ENCODE results near the gene MFSD8. TPM values are rescaled to one million over a fixed set of nuclear protein-coding genes. Genes with fewer than 3 reads are reported as not detected.
A peak's percentile ranks its signal among the peaks of the same experiment; 100 is the strongest.

Gene MFSD8
- total and polyA plus RNA-seq, 2 donors (not counting 1 experiment from before 2014, with no cell fraction given): 18.8 to 28.6 TPM

DNA sequence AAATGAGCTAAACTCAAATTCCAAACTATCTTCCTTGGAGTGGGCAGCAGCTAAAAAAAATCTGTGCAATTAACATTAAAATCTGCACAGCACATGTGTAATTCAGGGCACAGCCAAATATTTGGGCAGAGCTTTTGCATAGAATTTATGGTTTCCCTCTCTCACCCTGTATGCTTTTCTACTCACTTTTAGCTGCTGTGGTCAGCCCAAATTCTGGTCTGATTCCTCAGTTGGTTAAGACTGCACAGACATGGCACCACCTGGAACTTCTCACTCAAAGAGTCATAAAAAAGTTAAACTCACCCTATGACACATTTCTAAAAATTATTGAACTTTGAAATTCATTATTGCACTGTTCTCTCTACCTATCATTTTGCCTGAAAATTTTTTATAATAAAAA lies 89.2 kb downstream of the MFSD8 start:
- TF ChIP-seq, protein P1, sequence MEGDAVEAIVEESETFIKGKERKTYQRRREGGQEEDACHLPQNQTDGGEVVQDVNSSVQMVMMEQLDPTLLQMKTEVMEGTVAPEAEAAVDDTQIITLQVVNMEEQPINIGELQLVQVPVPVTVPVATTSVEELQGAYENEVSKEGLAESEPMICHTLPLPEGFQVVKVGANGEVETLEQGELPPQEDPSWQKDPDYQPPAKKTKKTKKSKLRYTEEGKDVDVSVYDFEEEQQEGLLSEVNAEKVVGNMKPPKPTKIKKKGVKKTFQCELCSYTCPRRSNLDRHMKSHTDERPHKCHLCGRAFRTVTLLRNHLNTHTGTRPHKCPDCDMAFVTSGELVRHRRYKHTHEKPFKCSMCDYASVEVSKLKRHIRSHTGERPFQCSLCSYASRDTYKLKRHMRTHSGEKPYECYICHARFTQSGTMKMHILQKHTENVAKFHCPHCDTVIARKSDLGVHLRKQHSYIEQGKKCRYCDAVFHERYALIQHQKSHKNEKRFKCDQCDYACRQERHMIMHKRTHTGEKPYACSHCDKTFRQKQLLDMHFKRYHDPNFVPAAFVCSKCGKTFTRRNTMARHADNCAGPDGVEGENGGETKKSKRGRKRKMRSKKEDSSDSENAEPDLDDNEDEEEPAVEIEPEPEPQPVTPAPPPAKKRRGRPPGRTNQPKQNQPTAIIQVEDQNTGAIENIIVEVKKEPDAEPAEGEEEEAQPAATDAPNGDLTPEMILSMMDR (conservative IDR thresholded peaks at IDR 0.05 in 1 of 2, IDR thresholded peaks at IDR 0.05 in 1 of 2; ENCODE audit: low read depth in 1 of 2, low read length in 2 of 2): no peak
- TF ChIP-seq EZH2 (IDR thresholded peaks at IDR 0.05; ENCODE audit: low read length, missing control alignments): no peak

DNA sequence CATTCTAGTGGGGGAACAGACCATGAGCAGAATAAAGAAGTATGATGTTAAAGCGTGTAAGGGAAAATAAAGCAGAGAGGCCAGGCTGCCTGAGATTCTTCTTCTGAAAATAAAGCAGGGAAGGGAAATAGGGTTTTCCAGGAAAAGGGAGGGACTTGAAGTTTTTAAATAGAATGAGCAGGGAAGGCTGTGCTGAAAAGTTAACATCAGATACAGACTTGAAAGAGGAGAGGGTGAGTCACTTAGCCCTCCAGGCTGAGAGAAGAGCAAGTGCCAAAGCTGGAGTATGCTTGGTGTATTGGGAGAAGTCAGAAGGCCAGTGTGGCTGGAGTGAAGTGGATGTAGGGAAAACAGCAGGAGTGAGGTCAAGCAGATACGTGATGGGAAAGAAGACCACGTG lies 94.3 kb downstream of the MFSD8 start:
- H3K4me2 ChIP-seq (ENCODE audit: extremely low read depth, insufficient read depth, low read length): peak overlapping the region; percentile 1
- H3K36me3 ChIP-seq (ENCODE audit: control insufficient read depth, insufficient read depth, low read length): no peaks in the 10 kb centered on the region
- H2AFZ ChIP-seq (ENCODE audit: low read length): peak overlapping the region; percentile 10
- TF ChIP-seq, protein P1 (conservative IDR thresholded peaks at IDR 0.05 in 1 of 2, IDR thresholded peaks at IDR 0.05 in 1 of 2; ENCODE audit: low read depth in 1 of 2, low read length in 2 of 2): no peak
- no peak for TF ChIP-seq EZH2 (IDR thresholded peaks at IDR 0.05; ENCODE audit: low read length, missing control alignments)
- no peaks in the 10 kb centered on the region for H4K20me1 ChIP-seq (ENCODE audit: control insufficient read depth, extremely low read depth, insufficient read depth, low read length)
- H3K9ac ChIP-seq (ENCODE audit: insufficient read depth, low read length): no peak overlapping the region
- H3K4me1 ChIP-seq (ENCODE audit: control insufficient read depth, extremely low read depth, insufficient read depth, low read length): peaks cover 11% of the 10 kb centered on the region
- H3K4me3 ChIP-seq (replicated peaks in 1 of 4; ENCODE audit: control extremely low read depth in 1 of 4, insufficient read depth in 1 of 4, low read depth in 3 of 4, low read length in 4 of 4): no peak overlapping the region
- no peak overlapping the region for H3K27ac ChIP-seq (ENCODE audit: insufficient read depth, low read length)
- no peaks in the 10 kb centered on the region for H3K9me3 ChIP-seq (ENCODE audit: control insufficient read depth, insufficient read depth, low read depth, low read length)
- H3K27me3 ChIP-seq (ENCODE audit: control insufficient read depth, insufficient read depth, low read length): no peaks in the 10 kb centered on the region
- DNase-seq (ENCODE audit: low read depth in 2 of 2): peak; percentile 85 to 91
- H3K79me2 ChIP-seq (ENCODE audit: control insufficient read depth, insufficient read depth, low read length): no peaks in the 10 kb centered on the region

More for the DNA sequence above, 89.2 kb downstream of the MFSD8 start:
- no peak for DNase-seq (ENCODE audit: low read depth in 2 of 2)
- H3K36me3 ChIP-seq (ENCODE audit: control insufficient read depth, insufficient read depth, low read length): no peaks in the 10 kb centered on the region
- peaks cover 7% of the 10 kb centered on the region for H3K4me1 ChIP-seq (ENCODE audit: control insufficient read depth, extremely low read depth, insufficient read depth, low read length)
- no peaks in the 10 kb centered on the region for H3K9me3 ChIP-seq (ENCODE audit: control insufficient read depth, insufficient read depth, low read depth, low read length)
- no peaks in the 10 kb centered on the region for H3K79me2 ChIP-seq (ENCODE audit: control insufficient read depth, insufficient read depth, low read length)
- H3K4me3 ChIP-seq (replicated peaks in 1 of 4; ENCODE audit: control extremely low read depth in 1 of 4, insufficient read depth in 1 of 4, low read depth in 3 of 4, low read length in 4 of 4): no peak overlapping the region
- no peak overlapping the region for H3K4me2 ChIP-seq (ENCODE audit: extremely low read depth, insufficient read depth, low read length)
- H3K27me3 ChIP-seq (ENCODE audit: control insufficient read depth, insufficient read depth, low read length): no peaks in the 10 kb centered on the region
- H2AFZ ChIP-seq (ENCODE audit: low read length): no peak overlapping the region
- H3K27ac ChIP-seq (ENCODE audit: insufficient read depth, low read length): no peak overlapping the region
- H3K9ac ChIP-seq (ENCODE audit: insufficient read depth, low read length): no peak overlapping the region
- H4K20me1 ChIP-seq (ENCODE audit: control insufficient read depth, extremely low read depth, insufficient read depth, low read length): no peaks in the 10 kb centered on the region

DNA sequence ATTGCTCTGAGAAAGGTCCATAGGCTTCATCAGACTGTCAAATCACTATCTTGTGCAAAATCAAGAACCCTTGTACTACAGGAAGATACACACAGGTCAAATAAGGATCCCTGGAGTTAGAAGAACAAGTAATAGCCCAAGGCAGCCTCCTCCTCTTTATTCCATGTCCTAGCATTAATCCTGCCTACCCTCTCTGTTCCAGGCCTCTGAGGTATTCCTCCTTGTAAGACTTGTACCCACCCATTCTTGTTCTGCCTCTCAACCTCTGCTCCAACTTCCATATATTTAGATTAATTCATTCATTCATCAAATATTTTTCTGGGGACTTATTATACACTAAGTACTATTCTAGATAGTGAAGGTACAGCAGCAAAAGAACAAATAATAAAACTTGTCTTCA lies 94.7 kb downstream of the MFSD8 start:
- TF ChIP-seq, protein P1 (conservative IDR thresholded peaks at IDR 0.05 in 1 of 2, IDR thresholded peaks at IDR 0.05 in 1 of 2; ENCODE audit: low read depth in 1 of 2, low read length in 2 of 2): no peak
- no peak for TF ChIP-seq EZH2 (IDR thresholded peaks at IDR 0.05; ENCODE audit: low read length, missing control alignments)
- Histone ChIP-seq H3K27ac (ENCODE audit: insufficient read depth, low read length) (no peak overlapping the region), H2AFZ (ENCODE audit: low read length) (no peak overlapping the region)

More for the DNA sequence above, 94.7 kb downstream of the MFSD8 start:
- Histone ChIP-seq H3K9me3 (ENCODE audit: control insufficient read depth, insufficient read depth, low read depth, low read length) (no peaks in the 10 kb centered on the region), H3K4me1 (ENCODE audit: control insufficient read depth, extremely low read depth, insufficient read depth, low read length) (peaks cover 11% of the 10 kb centered on the region), H3K4me2 (ENCODE audit: extremely low read depth, insufficient read depth, low read length) (no peak overlapping the region), H3K36me3 (ENCODE audit: control insufficient read depth, insufficient read depth, low read length) (no peaks in the 10 kb centered on the region), H3K9ac (ENCODE audit: insufficient read depth, low read length) (no peak overlapping the region), H3K4me3 (replicated peaks in 1 of 4; ENCODE audit: control extremely low read depth in 1 of 4, insufficient read depth in 1 of 4, low read depth in 3 of 4, low read length in 4 of 4) (no peak overlapping the region), H3K27me3 (ENCODE audit: control insufficient read depth, insufficient read depth, low read length) (no peaks in the 10 kb centered on the region), H4K20me1 (ENCODE audit: control insufficient read depth, extremely low read depth, insufficient read depth, low read length) (no peaks in the 10 kb centered on the region), H3K79me2 (ENCODE audit: control insufficient read depth, insufficient read depth, low read length) (no peaks in the 10 kb centered on the region)
- no peak for DNase-seq (ENCODE audit: low read depth in 2 of 2)

Measured in fibroblast of lung (primary cell).